ENCODE measurements around the gene CAMK2D.

The CAMK2D gene

DNA sequence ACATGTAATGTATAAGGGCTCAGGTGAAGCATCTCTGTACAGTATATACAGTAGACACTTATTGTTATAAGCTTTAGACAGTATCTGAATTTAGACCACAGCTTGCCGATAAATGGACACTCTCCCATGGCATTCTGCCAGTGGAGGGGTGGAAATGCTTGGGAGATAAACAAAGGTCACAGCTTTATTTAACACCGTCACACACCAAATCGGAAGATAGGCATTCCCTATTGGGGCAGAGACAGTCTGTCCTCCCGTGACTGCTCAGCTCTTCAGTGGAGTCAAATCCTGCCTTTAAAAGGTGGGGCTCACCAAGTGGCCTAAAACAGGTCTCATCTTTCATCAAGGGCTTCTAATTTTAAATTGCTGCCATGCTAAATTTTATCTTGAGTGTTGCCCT, 178.8 kb downstream of the CAMK2D start:
- no peaks in the 10 kb centered on the region for H3K36me3 ChIP-seq (ENCODE audit: control insufficient read depth, insufficient read depth, low read length)
- no peak overlapping the region for H3K4me3 ChIP-seq (replicated peaks; ENCODE audit: low read depth, low read length)
- no peak for DNase-seq (ENCODE audit: extremely low read depth, insufficient read length)
- TF ChIP-seq, protein P1, sequence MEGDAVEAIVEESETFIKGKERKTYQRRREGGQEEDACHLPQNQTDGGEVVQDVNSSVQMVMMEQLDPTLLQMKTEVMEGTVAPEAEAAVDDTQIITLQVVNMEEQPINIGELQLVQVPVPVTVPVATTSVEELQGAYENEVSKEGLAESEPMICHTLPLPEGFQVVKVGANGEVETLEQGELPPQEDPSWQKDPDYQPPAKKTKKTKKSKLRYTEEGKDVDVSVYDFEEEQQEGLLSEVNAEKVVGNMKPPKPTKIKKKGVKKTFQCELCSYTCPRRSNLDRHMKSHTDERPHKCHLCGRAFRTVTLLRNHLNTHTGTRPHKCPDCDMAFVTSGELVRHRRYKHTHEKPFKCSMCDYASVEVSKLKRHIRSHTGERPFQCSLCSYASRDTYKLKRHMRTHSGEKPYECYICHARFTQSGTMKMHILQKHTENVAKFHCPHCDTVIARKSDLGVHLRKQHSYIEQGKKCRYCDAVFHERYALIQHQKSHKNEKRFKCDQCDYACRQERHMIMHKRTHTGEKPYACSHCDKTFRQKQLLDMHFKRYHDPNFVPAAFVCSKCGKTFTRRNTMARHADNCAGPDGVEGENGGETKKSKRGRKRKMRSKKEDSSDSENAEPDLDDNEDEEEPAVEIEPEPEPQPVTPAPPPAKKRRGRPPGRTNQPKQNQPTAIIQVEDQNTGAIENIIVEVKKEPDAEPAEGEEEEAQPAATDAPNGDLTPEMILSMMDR (IDR thresholded peaks at IDR 0.05; ENCODE audit: insufficient read depth, low read length, poor library complexity, severe bottlenecking) = no peak
- no peaks in the 10 kb centered on the region for H3K27me3 ChIP-seq (replicated peaks; ENCODE audit: control insufficient read depth, insufficient read depth, low read length)

DNA sequence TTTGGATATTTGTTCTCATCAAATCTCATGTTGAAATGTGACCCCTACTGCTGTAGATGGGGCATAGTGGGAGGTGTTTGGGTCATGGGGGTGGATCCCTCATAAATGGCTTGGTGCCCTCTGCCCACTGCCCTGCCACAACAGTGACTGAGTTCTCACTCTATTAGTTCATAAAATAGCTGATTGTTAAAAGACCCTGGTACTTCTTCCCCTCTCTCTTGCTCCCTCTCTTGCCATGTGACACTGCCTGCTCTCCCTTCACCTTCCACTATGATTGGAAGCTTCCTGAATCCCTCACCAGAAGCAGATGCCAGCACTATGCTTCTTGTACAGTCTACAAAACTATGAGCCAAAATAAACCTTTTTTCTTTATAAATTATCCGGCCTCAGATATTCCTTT, 182.2 kb downstream of the CAMK2D start:
- TF ChIP-seq, protein P1 (IDR thresholded peaks at IDR 0.05; ENCODE audit: insufficient read depth, low read length, poor library complexity, severe bottlenecking) = no peak
- DNase-seq (ENCODE audit: extremely low read depth, insufficient read length) = no peak
- Histone ChIP-seq H3K4me3 (replicated peaks; ENCODE audit: low read depth, low read length) (no peak overlapping the region), H3K27me3 (replicated peaks; ENCODE audit: control insufficient read depth, insufficient read depth, low read length) (no peaks in the 10 kb centered on the region), H3K36me3 (ENCODE audit: control insufficient read depth, insufficient read depth, low read length) (no peaks in the 10 kb centered on the region)

DNA sequence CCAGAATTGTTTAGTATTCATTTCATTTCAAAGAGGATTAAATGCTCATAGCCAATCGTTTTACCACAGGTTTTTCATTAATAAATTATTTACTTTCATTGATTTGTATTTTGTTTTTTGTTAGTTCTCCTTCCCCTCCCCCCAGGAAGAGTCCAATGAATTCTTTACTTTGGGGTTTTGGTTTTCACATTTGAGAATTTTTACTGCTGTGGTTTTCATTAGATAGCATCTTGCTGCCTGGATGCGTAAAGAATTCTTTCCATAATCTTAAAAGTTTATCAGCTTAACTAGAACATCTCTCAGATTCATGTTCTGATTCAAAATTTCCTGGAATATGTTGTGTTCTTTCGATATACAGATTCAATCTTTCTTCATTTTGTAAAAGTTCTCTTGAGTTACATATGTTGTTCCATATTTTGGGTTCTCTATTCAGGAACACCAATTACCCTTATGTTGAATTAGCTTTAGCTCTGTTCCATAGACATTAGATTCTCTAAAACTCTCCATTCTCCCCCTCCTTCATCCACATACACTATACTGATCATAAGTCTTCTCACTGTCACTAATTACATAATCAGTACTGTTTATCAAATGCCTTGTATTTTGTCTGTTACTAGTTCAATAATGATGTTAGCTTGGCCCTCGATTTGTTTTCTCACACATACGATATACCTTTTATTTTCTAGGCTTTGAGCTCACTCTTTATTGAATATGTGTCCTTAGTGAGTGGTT, 184.4 kb downstream of the CAMK2D start:
- TF ChIP-seq, protein P1 (IDR thresholded peaks at IDR 0.05; ENCODE audit: insufficient read depth, low read length, poor library complexity, severe bottlenecking) = no peak

DNA sequence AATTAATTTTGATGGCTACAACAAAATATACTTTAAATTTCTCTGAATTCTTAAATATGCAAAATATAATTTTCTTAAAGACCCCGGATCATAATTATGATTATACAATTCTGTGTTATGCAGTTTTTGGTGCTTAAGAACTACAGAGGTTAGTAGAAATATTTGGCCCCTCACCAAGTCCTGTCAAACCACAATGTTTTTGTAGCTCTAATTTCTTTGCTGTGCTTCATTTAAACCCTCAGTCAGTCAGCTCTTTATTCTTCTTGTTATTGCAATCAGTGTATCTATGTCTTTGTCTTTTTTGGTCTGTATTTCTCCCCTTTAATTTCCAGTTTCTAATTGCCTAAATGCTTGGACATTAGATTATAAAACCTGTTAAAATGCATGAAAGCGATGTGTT, 186.1 kb downstream of the CAMK2D start:
- TF ChIP-seq, protein P1 (IDR thresholded peaks at IDR 0.05; ENCODE audit: insufficient read depth, low read length, poor library complexity, severe bottlenecking) = no peak
- Histone ChIP-seq H3K4me3 (replicated peaks; ENCODE audit: low read depth, low read length) (no peak overlapping the region), H3K27me3 (replicated peaks; ENCODE audit: control insufficient read depth, insufficient read depth, low read length) (no peaks in the 10 kb centered on the region), H3K36me3 (ENCODE audit: control insufficient read depth, insufficient read depth, low read length) (no peaks in the 10 kb centered on the region)
- no peak for DNase-seq (ENCODE audit: extremely low read depth, insufficient read length)

More for the DNA sequence above, 184.4 kb downstream of the CAMK2D start:
- no peak for DNase-seq (ENCODE audit: extremely low read depth, insufficient read length)
- Histone ChIP-seq H3K36me3 (ENCODE audit: control insufficient read depth, insufficient read depth, low read length) (no peaks in the 10 kb centered on the region), H3K27me3 (replicated peaks; ENCODE audit: control insufficient read depth, insufficient read depth, low read length) (no peaks in the 10 kb centered on the region), H3K4me3 (replicated peaks; ENCODE audit: low read depth, low read length) (no peak overlapping the region)

DNA sequence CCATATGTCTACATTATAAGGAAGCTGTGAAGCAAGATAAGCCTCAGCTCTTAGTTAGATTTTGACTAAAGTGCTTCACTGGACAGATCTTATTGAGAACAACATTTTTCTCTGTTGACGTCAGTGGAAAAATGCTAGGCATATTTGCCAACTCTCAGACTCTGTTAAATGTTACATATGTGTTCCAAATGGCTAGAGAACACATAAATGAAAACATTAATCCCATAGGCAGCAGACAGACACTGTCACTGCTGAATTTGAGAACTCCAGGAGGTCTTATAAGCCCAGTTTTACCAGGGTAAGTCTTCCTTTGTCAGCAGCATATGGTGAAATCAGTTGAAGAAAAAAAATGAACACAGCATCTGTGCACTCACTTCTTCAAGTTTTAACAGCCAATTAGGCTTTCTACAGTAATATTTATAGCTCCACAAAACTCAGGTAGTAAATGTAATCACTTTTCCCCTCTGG, 186.9 kb downstream of the CAMK2D start:
- no peak overlapping the region for H3K4me3 ChIP-seq (replicated peaks; ENCODE audit: low read depth, low read length)
- H3K36me3 ChIP-seq (ENCODE audit: control insufficient read depth, insufficient read depth, low read length) = no peaks in the 10 kb centered on the region
- no peaks in the 10 kb centered on the region for H3K27me3 ChIP-seq (replicated peaks; ENCODE audit: control insufficient read depth, insufficient read depth, low read length)
- TF ChIP-seq, protein P1 (IDR thresholded peaks at IDR 0.05; ENCODE audit: insufficient read depth, low read length, poor library complexity, severe bottlenecking) = no peak
- no peak for DNase-seq (ENCODE audit: extremely low read depth, insufficient read length)

Data from GM06990 (cell line).